A549 (cell line): ENCODE measurements around the gene RAX2.

Experiments used
- BHLHE40 ChIP-seq: IDR thresholded peaks from 2 replicates; pipeline ENCODE4 v1.6.1; 2012; ENCODE audit warnings: low read depth, low read length, inconsistent platforms
- CBX2 ChIP-seq: fragments of 200-600 bp; sonication (generic); IDR thresholded peaks from 2 replicates; pipeline ENCODE4 v1.6.1; 2016; ENCODE audit warnings: low read depth, mild to moderate bottlenecking, borderline replicate concordance
- CEBPB ChIP-seq, 2 experiments: fragments of >200 bp in 1 of 2; sonication (Bioruptor Twin) in 1 of 2; formaldehyde crosslinking in 1 of 2; IDR thresholded peaks; 2 replicates each; pipeline ENCODE4 v1.6.1; 2012 to 2016
- CHD4 ChIP-seq: fragments of 200-600 bp; sonication (generic); IDR thresholded peaks from 2 replicates; pipeline ENCODE4 v1.6.1; 2016; ENCODE audit warnings: antibody characterized with exemption, mild to moderate bottlenecking, borderline replicate concordance
- EP300 ChIP-seq, 2 experiments: fragments of >200 bp; sonication (Bioruptor Twin); formaldehyde crosslinking; IDR thresholded peaks; 2 replicates in 1 of 2; 3 replicates in 1 of 2; pipeline ENCODE4 v1.6.1; 2016 to 2017
- ESRRA ChIP-seq: fragments of 150-350 bp; IDR thresholded peaks from 2 replicates; pipeline ENCODE4 v1.6.1; 2014; ENCODE audit warnings: mild to moderate bottlenecking, low read length, borderline replicate concordance
- MAFK ChIP-seq: fragments of 450-650 bp; IDR thresholded peaks from 2 replicates; pipeline ENCODE4 v1.6.1; 2014; ENCODE audit not compliant: partially characterized antibody
- PHF8 ChIP-seq: fragments of 200-600 bp; sonication (generic); IDR thresholded peaks from 2 replicates; pipeline ENCODE4 v1.6.1; 2016; ENCODE audit warnings: low read depth, mild to moderate bottlenecking, antibody characterized with exemption, moderate library complexity, borderline replicate concordance
- POLR2A ChIP-seq: IDR thresholded peaks from 2 replicates; pipeline ENCODE4 v1.6.1; 2012; ENCODE audit warnings: mild to moderate bottlenecking, low read length
- ZSCAN20 ChIP-seq: fragments of 250-450 bp; sonication (Bioruptor Pico); IDR thresholded peaks from 2 replicates; pipeline ENCODE4 v1.8.0; 2022; ENCODE audit warnings: mild to moderate bottlenecking, moderate library complexity
- TF ChIP-seq, protein P1 (sequence below): fragments of 200-600 bp; sonication (generic); IDR thresholded peaks from 2 replicates; pipeline ENCODE4 v1.6.1; 2016; ENCODE audit warnings: antibody characterized with exemption, mild to moderate bottlenecking, moderate library complexity
- TF ChIP-seq, protein P2 (sequence below): fragments of >200 bp; sonication (Bioruptor Twin); formaldehyde crosslinking; IDR thresholded peaks from 3 replicates; pipeline ENCODE4 v1.5.1; 2016
- TF ChIP-seq, protein P3 (sequence below): fragments of 450-650 bp; IDR thresholded peaks from 2 replicates; pipeline ENCODE4 v1.6.1; 2014; ENCODE audit warnings: antibody characterized with exemption
- TF ChIP-seq, protein P4 (sequence below): fragments of >200 bp; sonication (Bioruptor Twin); formaldehyde crosslinking; IDR thresholded peaks from 3 replicates; pipeline ENCODE4 v1.6.1; 2016

DNA sequence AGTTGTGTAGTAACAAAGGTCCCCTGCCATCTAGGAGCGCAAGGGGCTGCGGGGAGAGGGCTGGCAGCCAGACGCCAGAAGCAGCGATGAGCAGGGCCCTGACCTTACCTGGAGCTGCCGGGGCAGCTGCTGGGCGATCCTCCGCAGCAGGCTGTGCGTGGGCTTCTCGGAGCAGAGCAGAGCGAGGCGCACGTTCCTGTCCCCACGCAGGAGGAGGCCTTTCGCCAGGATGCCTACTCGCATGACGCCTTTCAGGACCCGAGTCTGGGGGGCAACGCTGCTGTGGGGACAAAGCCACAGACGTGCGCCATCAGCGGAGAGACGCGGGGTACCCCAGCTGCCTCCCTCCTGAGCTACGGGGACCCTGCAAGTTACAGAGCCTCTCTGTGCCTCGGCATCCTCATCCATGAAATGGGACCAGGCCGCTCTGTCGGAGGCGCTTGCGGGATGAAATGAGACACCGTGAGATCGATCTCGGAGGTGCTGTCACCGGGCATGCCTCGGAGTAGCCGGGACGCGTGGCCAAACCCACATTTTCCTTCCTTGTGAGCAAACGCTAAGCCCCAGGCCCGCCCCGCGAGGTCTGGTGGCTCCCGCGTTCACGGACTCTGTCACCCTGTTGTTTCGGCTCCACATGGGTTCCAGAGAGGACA lies 44.7 kb upstream of the RAX2 start:
- TF ChIP-seq, protein P1, sequence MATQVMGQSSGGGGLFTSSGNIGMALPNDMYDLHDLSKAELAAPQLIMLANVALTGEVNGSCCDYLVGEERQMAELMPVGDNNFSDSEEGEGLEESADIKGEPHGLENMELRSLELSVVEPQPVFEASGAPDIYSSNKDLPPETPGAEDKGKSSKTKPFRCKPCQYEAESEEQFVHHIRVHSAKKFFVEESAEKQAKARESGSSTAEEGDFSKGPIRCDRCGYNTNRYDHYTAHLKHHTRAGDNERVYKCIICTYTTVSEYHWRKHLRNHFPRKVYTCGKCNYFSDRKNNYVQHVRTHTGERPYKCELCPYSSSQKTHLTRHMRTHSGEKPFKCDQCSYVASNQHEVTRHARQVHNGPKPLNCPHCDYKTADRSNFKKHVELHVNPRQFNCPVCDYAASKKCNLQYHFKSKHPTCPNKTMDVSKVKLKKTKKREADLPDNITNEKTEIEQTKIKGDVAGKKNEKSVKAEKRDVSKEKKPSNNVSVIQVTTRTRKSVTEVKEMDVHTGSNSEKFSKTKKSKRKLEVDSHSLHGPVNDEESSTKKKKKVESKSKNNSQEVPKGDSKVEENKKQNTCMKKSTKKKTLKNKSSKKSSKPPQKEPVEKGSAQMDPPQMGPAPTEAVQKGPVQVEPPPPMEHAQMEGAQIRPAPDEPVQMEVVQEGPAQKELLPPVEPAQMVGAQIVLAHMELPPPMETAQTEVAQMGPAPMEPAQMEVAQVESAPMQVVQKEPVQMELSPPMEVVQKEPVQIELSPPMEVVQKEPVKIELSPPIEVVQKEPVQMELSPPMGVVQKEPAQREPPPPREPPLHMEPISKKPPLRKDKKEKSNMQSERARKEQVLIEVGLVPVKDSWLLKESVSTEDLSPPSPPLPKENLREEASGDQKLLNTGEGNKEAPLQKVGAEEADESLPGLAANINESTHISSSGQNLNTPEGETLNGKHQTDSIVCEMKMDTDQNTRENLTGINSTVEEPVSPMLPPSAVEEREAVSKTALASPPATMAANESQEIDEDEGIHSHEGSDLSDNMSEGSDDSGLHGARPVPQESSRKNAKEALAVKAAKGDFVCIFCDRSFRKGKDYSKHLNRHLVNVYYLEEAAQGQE = no peak
- TF ChIP-seq ESRRA (no peak), BHLHE40 (no peak), EP300 (IDR thresholded peaks at IDR 0.05) (no peak), CEBPB (IDR thresholded peaks at IDR 0.05) (no peak), PHF8 (no peak), ZSCAN20 (CRISPR knock-in tag) (no peak), CBX2 (no peak), POLR2A (no peak), MAFK (no peak), CHD4 (no peak)
- TF ChIP-seq, protein P2, sequence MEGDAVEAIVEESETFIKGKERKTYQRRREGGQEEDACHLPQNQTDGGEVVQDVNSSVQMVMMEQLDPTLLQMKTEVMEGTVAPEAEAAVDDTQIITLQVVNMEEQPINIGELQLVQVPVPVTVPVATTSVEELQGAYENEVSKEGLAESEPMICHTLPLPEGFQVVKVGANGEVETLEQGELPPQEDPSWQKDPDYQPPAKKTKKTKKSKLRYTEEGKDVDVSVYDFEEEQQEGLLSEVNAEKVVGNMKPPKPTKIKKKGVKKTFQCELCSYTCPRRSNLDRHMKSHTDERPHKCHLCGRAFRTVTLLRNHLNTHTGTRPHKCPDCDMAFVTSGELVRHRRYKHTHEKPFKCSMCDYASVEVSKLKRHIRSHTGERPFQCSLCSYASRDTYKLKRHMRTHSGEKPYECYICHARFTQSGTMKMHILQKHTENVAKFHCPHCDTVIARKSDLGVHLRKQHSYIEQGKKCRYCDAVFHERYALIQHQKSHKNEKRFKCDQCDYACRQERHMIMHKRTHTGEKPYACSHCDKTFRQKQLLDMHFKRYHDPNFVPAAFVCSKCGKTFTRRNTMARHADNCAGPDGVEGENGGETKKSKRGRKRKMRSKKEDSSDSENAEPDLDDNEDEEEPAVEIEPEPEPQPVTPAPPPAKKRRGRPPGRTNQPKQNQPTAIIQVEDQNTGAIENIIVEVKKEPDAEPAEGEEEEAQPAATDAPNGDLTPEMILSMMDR = no peak
- TF ChIP-seq, protein P3, sequence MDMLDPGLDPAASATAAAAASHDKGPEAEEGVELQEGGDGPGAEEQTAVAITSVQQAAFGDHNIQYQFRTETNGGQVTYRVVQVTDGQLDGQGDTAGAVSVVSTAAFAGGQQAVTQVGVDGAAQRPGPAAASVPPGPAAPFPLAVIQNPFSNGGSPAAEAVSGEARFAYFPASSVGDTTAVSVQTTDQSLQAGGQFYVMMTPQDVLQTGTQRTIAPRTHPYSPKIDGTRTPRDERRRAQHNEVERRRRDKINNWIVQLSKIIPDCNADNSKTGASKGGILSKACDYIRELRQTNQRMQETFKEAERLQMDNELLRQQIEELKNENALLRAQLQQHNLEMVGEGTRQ = no peak
- TF ChIP-seq, protein P4, sequence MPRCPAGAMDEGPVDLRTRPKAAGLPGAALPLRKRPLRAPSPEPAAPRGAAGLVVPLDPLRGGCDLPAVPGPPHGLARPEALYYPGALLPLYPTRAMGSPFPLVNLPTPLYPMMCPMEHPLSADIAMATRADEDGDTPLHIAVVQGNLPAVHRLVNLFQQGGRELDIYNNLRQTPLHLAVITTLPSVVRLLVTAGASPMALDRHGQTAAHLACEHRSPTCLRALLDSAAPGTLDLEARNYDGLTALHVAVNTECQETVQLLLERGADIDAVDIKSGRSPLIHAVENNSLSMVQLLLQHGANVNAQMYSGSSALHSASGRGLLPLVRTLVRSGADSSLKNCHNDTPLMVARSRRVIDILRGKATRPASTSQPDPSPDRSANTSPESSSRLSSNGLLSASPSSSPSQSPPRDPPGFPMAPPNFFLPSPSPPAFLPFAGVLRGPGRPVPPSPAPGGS = no peak
